ENCODE results near the gene CRLF3.
"Not testable (repeated sequence)": the region's sequence is repeated elsewhere in the genome, so short reads cannot be mapped to it uniquely, and the experiment has no call there.

- TF ChIP-seq, protein P1, sequence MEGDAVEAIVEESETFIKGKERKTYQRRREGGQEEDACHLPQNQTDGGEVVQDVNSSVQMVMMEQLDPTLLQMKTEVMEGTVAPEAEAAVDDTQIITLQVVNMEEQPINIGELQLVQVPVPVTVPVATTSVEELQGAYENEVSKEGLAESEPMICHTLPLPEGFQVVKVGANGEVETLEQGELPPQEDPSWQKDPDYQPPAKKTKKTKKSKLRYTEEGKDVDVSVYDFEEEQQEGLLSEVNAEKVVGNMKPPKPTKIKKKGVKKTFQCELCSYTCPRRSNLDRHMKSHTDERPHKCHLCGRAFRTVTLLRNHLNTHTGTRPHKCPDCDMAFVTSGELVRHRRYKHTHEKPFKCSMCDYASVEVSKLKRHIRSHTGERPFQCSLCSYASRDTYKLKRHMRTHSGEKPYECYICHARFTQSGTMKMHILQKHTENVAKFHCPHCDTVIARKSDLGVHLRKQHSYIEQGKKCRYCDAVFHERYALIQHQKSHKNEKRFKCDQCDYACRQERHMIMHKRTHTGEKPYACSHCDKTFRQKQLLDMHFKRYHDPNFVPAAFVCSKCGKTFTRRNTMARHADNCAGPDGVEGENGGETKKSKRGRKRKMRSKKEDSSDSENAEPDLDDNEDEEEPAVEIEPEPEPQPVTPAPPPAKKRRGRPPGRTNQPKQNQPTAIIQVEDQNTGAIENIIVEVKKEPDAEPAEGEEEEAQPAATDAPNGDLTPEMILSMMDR (conservative IDR thresholded peaks at IDR 0.05; ENCODE audit: low read length) = not testable (repeated sequence)
- TF ChIP-seq EZH2phosphoT487 (IDR thresholded peaks at IDR 0.05; ENCODE audit: borderline replicate concordance, low read depth, low read length) = not testable (repeated sequence)
Measured at GRCh38 chr17:30753291-30753690, 71.2 kb downstream of the CRLF3 start.
